Kidney glomerular epithelial cell (primary cell): ENCODE results near the gene SLC35G1.

Source experiments
- DNase-seq: peaks from one replicate; lab custom pipeline; 2025; lab: John Stamatoyannopoulos, UW

The SLC35G1 gene

DNA sequence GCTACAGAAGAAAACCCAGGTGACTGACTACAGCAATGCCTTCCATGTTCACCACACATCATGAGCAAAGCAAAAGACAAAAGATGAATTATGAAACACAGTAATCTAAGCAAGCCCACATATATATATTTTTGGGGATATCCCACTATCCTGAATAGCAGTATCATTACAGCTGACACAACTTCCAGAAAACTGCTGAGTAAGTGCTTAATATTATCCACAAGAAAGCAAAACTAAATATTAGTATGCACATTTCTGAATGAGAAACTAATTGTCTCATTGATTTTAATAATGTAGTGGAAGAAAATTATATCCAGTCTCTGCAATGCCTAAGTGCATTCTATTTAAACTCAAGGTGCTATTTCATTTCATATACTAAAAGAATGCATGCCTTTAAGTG lies 14.5 kb upstream of the SLC35G1 start:
- DNase-seq = no peak

DNA sequence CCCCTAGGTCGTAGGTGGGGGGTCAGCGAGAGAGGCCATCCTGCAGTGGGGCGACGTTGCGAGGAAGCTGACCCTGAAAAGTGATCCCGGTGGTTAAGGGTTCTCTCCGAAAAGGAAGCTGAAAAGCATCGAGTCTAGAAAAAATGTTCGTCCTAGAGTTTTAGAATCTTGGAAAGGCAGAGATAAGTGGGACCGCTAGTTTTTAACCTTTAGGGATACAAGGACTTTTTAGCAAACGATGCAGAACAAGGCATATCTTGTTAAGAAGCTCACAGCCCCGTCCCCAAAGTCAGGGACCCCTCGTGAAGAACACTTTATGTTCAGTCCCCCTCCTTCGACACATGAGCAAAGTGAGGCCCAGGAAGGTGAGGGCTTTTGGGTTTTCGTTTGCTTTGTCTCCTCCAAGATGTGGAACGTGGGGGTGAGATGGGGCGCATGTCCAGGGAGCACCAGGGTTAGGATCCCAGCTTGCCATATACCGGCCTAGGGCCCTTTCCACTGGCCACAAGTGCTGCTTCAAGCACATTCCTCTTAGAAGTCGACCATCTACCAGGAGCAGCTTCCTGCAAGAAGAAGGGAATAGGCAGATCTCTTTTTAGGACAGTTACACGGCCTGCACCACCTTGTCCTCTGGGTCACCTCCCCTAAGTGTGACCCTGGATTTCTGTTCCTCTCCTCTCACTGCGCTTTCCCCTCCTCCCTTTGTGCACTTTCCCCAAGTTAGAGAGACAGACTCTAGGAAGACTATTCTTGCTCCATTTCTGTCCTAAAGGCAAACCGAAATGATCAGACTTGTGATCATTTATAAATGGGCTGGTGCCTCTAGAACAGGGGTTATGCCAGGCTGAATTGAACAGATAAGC lies 969 bp downstream of the SLC35G1 start:
- DNase-seq = no peak

DNA sequence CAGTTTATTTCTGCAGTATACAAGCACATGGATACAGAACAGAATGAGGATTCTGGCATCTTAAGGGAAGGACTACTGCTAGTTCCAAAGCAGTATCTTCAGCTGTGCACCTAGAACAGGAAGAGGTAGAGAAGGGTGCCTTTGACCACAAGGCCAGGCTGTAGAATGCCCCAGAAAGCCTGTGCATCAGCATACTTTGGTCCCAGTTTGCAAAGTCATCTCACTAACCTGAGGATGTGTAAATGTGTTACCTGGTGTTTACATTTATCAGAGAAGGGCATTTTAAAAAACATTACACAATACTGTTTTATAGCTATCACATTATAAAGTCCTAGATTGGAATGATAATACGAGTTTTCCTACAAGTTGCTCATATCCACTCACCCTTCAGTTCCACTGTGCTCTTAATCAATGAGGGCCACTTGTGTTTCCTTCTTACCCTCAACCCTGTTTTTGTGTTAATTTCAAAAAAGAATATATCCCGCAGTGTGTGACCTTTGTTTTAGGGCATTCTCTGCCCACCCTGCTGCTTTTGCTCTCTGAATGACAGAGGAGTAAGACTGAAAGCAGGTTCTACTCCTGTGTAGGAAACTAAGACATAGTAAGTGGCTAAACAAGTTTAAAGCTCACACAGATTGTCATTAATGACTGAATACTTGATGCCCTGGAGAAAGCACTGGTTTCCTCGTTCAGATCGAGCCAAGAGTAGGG lies 3.4 kb downstream of the SLC35G1 start:
- no peak for DNase-seq

DNA sequence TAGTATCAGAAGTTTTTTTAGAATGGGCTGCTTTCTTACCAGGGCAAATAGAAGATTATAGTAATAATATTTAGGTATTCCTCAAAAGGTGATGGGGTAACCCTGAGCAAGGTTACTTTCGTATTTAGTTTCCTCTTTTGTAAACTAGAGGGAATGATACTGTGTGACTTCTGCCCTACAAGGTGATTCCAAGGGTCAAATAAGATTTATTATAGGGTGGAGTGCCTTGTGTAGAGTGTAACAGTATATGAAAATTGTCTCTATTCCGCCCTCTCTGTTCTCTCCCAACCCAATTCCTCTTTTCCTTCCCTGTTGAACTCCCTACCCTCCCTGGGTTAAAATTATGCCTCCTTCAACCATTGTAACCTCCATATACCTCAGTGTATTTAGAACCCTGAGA lies 5.3 kb downstream of the SLC35G1 start:
- no peak for DNase-seq

DNA sequence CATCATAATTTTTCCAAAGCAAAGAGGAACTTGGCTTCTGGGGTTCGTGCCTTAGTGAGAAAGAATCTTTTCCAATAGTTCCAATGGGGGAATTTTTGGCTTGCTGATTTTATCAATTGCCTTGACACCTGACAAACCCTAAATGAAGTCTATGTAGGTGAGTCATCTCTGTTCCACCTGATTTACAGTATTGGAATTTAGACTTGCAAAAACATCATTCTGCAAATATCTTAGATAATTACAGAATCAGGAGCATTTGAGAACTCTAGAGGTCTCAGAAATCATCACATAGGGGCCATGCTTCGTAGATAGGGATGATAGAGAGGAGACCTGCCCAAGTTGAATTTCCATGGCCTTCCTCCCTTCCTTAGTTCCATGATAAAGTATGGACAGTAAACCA lies 9.3 kb downstream of the SLC35G1 start:
- DNase-seq = no peak

DNA sequence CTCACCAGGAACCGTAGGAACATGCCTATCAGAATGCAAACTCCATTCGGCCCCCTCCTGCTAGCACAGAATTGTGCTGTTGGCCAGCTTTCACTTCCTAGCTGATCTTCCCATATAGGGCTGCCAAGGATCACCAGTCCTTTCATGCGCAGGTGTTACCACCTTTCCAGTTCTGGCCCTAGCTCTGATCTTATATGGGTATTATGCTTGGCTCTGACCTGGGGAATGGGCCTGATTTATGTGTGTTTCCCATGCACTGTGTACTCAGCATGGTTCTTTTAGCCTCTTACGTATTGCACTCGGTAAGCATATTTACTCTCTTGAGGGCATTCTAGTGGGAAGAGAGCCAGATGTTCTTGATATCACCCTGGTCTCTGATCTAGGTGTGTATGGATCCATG lies 11.1 kb downstream of the SLC35G1 start:
- DNase-seq = no peak

DNA sequence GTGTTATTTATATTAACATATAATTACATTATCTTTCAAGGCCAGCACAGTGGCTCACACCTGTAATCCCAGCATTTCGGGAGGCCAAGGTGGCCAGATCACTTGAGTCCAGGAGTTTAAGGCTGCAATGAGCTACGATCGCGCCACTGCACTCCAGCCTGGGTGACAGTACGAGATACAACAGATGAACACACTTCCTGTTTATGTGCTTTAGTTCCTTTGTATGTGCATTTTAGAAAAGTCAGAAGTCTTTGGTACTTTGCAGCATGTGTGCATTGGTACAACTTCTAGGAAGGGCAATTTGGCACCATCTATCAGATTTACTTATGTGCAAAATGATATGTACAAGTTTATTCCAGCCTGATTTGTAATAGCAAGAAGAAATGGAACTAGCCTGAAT lies 13.3 kb downstream of the SLC35G1 start:
- no peak for DNase-seq

DNA sequence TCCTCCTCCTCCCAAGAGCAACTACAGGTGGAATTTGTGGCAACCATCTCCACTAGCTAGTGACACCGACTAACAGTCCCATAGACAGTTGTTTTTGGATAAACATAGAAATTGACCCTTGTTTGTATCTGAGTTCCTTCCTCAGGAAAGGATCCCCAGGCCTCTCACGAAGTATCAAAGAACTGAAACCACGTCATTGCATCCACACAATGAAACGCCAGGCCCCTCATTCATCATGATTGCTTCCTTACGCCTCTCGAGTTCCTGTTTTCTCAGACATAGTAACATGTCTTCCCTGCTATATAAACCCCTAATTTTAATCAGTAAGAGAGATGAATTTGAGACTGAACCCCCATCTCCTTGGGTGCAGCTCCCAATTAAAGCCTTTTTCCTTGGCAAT lies 18.1 kb downstream of the SLC35G1 start:
- DNase-seq = no peak

DNA sequence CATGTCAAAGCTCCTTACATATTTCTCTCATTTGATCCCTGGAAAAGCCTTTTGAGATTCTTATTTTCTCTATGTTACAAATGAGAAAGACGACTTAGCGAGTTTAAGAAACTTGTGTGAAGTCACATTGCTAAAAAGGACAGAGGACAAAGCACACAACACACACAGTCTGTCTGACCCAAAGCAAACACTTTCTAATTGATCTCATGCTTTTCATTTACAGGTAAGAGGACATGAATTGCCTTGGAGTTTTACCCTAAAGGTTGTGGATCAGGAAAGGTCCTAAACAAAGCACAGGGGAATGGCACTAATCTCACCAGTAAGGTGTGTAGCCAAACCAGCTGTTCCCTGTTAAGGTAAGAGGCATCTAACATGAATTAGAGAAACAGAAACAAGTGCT lies 18.7 kb downstream of the SLC35G1 start:
- no peak for DNase-seq

DNA sequence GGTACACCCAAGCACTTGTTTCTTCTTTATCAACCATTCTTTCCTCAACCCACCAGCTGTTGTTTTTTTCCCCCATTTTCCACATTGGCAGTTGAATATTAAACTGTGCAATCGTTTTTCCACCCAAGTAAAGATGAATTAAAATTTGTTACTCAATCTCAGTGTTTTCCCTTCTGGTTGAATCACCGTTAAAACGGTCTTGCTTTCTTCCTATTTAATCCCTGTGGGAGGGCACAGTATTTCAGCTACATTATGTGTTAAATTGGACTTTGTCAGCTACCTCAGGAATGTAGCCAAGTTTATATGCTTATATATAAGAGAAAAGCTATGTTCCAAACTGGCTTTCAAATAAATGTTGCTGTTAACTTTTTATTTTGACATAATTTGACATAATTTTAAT lies 19.9 kb downstream of the SLC35G1 start:
- DNase-seq = no peak

DNA sequence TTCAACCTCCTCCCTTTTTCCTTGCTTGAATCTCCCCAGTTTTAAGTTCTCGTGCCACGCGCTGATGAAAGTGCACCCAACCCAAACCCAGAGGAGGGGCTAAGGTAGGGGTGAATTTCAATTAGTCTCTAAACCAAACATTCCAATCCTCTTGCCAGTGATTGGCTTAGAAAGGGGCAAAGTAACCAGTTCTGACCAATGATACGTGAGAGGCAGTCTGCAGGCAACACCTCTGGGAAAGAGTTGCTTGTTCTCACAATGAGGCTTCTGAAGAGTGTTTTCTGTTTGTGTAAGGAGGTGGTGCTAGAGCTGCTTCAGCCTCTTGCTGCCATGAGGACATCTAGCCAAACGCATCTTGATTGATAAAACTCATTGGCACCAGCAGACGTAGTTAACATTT lies 21.8 kb downstream of the SLC35G1 start:
- no peak for DNase-seq

DNA sequence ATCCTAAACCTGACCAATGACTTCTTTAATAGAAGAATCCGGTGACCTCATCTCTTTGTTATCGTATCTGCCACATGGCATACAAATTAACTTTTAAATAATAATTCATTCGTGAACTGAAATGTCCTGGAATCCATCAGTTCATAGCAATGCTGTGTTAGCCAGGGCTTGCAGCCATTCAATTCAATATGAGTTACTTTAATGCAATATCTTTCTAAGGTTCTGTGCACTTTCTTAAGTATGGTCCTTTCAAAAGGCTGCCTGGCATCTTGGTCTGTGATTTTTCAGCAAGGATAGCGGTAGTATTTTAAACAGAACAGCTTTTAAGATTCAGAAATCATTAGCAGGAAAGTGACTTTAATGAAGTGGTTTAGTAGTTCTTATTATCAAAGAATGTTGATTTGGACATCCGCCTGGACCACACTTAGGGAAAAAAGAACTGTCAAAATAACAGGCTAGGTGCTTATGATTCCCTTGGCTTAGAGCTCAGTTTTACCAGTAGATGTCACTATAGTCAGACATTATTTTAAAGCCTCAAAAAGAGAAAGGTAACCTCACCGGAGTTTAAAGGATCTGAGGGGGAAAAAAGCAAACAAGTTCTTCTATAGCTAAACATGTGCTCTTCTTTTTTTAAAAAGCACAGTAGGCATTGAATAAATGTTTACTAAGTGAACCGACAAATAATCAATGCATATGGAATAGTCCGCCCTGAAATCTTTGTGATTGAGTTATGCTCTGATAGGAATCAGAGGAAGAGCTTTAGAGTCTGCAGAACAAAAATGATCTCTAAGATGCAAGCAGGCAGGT lies 22.7 kb downstream of the SLC35G1 start:
- peak; percentile 56 for DNase-seq

DNA sequence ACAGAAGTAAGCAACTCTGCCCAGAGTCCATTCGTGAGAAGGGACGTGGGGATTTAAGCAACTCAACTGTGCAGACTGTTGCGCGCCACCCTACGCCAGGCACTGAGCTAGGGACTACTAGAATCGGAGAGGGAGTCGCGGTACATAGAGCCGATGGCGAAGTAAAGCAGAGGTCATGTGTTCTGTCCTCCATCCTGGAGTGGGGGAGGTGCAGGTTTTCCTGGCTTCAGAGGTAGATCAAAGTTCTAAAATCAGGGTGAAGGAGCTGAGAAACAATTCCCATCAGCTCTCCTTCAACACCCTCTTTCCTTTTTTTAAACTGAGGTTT lies 23.2 kb downstream of the SLC35G1 start:
- no peak for DNase-seq

DNA sequence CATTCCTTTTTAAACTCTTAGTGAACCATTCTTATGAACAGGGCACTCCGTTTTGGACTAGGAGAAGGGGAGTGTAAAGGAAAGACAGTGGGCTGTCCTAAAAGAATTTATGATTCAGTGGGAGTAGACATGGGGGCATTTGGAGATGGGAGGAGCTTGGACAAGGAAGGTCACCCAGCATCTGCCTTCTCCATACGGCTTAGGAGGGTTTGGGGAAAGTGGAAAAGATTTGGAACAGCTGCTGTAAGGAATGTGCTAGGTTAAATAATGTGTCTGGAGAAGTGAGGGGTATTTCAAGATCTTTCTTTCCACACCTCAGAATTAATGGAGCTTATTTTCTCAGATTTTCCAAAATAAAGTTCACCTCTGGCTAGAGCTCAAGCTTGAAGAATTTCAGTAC lies 24.0 kb downstream of the SLC35G1 start:
- no peak for DNase-seq

DNA sequence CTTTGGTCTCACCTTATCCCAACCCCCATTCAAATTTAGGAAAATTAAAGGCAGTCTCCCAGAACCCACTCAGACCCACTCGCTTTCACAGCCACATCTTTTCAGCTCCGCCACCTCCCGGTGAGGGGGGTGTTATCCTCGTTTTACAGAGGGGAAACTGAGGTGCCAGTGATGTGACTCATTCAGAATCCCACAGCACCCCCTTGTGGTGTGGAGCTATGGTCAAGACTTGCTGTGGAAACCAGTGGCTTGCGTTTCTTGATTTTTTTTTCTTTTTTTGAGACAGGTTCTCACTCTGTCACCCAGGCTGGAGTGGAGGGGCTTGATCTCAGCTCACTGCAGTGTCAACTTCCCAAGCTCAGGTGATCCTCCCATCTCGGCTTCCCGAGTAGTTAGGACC lies 27.6 kb downstream of the SLC35G1 start:
- no peak for DNase-seq

DNA sequence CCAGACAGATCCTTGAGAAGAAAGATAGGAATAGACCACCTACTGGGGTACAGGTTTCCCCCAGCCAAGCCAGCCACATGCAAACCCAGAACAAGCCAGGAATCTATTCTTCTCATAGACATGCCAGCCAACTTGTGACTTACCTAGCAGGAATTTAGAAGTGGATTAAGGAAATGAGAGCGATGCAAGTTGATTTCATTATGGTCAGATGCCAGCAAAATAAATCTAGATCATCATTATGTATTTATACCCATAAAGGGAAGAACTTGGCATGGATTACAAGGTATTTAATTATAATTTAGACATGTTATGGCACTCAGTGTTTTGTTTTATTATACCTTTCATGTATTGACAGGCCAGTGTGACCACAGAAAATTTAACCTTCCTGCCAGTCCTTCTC lies 32.8 kb downstream of the SLC35G1 start:
- DNase-seq = no peak

DNA sequence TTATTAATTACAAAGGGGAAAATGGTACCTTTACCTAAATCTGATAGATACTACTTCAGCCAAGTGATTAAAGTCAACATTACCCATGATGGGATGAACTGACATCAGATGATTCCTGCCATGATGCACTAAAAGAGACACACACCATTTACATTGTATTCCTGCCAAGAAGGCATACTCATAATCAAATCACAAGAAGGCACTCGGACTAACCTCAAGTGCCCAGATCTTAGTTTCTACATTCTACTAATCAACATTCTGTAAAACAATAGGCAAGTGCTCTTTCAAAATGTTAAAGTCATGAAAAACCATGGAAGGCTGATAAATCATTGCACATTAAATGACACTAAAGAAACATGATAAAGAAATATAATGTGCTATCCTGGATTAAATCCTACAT lies 44.4 kb downstream of the SLC35G1 start:
- no peak for DNase-seq

DNA sequence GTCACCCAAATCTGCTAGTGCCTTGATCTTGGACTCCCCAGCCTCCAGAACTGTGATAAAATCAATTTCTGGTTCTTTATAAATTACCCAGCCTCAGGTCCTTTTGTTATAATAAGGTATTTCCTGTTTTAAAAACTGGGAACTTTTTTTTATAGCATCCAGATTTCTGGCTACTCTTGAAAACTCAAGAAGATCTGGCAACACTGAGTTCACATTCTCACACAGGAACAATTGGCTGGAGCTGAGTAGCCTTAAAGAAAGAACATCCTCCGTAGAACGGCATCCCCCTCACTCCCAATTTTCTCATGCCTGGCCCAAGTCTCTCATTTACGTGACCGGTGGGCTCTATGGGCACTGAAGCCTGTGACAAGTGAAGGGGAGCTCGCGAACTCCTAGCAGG lies 47.1 kb downstream of the SLC35G1 start:
- DNase-seq = no peak

DNA sequence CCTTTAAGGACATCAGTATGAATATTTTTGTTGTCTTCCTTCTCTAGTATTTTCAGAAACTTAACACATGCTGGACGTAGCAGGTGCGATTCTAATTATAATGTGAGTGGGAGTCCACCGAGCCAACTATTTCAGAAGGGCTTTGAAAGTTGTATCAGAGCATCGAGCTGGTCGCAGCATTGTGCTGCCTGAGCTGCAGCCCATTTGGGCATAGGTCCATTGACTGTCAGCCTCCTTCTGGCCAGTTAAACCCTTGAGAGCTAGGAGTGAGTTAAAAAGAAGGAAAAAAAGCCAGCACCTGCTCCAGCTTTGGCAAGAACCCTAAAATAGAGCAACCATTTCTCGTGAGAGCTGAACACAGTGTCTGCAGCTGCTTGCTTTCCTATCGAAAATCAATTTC lies 47.8 kb downstream of the SLC35G1 start:
- DNase-seq = no peak

DNA sequence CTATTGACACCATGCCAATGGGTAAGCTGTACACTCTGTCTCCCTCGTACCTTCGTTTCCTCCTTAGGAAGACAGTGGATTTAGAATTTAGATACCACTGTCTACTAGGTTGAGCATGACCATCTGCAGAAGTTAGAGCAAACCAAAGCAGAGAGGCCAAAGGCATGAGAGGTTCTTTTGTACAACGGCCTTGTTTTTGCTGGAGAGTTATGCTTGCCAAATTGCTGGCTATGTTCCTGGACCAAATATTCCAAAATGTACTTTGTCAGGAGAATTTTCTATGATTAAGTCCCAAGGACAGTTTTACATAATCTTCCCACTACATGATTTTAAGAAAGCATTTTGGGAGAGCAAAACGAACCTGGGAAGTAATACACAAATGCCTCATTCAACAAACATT lies 52.0 kb downstream of the SLC35G1 start:
- DNase-seq = no peak

DNA sequence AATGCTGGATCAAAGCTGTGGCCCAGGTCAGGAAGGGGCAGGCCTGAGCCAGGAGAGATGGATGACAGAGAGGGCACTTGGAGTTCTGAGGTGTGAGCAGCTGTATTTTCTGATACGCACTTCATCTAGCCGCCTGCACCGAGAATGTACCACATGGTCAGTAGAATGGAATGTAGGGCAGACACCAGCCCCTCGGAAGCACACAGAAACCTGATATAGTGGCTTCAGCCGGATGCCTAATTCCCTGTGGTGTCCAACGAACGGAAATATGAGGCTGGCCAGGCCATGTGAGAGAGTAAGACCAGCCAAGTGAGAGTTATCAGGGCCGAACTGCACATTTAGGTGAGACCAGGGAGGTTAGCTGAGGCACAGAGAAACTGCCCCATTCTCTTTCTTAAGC lies 53.3 kb downstream of the SLC35G1 start:
- peak; percentile 64 for DNase-seq

DNA sequence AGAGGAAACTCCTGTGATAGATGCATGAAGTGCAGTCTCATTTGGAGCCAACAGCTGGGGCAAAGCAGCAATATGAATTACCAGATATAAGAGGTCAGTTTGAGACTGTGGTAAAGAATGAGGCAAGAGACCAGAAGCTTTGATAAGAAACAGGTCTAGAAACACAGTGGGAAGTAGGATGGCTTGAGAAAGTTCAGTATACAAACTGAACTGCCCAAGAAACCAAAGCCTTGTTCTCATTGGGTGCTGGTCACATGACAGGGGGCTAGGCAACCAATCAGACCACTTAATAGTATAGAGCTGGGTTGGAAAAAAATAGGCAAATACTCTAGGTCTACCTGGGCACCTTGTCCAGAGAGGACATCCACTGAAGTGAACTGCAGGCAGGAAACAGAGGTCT lies 53.7 kb downstream of the SLC35G1 start:
- DNase-seq = no peak

DNA sequence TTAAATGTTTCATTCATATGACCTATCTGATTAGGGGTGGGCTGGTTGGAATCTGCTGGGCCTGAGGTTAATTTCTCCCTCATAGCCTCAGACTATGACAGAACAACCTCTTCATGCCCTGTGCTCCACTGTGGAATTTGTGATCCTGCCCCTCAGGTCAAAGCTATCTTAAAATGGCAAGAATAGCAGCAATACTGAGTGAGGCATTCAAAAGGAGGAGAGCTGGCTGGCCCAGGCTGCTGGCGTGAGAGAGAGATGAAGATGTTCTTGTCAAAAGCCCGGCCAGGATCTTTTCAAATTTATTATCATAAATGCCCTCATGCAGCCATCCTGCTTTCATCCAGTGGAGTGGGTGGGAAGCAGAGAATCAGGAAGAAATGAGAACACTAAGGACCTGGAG lies 58.1 kb downstream of the SLC35G1 start:
- DNase-seq = no peak
